Fibroblast of pulmonary artery (primary cell): ENCODE data around the gene ANK3.
"Not testable (repeated sequence)": the region's sequence is repeated elsewhere in the genome, so short reads cannot be mapped to it uniquely, and the experiment has no call there.

Experiments
- DNase-seq: peaks from one replicate; pipeline ENCODE4 v3.0.0-alpha.2; 2010; ENCODE audit warnings: low read depth
- H3K4me3 ChIP-seq: replicated peaks from 2 replicates; pipeline ENCODE4 v1.5.1; 2011; ENCODE audit warnings: low read depth, mild to moderate bottlenecking, control low read depth, low read length, moderate library complexity
- CTCF ChIP-seq: IDR thresholded peaks from 2 replicates; pipeline ENCODE4 v1.5.1; 2011; ENCODE audit warnings: mild to moderate bottlenecking, control low read depth, low read length, inconsistent platforms; ENCODE audit errors: missing control alignments

The ANK3 gene

GRCh38 chr10:60035984-60036383 lies 353.7 kb downstream of the ANK3 start:
- no peak overlapping the region for H3K4me3 ChIP-seq
- no peak for DNase-seq
- no peak for TF ChIP-seq CTCF

DNA sequence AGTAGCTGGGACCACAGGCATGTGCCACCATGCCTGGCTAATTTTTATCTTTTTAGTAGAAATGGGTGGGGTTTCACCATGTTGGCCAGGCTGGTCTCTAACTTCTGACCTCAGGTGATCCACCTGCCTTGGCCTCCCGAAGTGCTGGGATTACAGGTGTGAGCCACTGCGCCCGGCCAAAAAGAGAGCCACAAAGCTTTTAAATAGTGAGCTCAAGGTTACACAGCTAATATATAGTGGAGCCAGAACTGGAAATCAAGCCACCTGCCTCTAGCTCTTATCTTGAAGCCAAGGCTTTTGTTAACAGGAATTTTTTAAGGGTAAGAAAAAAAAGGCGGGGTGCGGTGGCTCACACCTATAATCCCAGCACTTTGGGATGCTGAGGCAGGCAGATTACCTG lies 354.3 kb downstream of the ANK3 start:
- not testable (repeated sequence) for H3K4me3 ChIP-seq, DNase-seq

DNA sequence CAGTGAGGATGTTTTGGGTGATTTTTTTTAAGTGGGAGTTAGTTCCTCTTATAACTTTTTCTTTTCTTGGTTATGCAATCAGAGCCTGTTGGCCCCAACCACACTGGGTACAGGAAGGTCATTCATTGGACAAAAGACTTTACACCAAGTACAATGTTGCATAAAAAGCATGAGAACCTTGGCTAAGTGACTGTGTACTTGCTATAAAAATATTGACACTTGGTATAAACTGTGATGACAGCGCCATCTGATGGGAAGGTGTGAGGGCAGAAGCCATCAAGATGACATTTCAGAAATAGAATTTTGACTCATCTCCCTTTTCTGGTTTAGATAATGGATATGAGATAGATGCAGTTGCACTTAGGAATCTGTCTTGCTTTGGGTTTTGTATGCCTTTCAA lies 357.0 kb downstream of the ANK3 start:
- DNase-seq = peak; percentile 66
- TF ChIP-seq CTCF = peak; percentile 42
- H3K4me3 ChIP-seq = no peak overlapping the region

DNA sequence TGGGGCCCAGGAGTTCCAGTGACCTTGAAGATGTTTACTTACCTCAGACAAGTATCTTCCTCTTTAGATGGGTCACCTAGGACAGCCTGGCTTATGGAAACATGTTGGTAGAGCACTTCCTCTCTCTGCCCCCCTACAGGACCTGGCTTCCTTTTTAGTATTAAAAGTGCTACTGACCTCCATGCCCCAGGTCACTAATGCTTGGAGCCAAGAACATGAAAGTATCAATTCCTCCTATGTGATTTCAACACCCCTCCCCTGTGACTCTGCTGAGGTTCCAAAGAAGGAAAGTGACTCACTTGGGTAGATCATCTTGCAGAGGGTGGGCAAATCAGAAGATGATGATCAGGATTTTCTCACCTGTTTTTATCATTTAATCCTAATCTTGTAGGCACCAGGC lies 358.0 kb downstream of the ANK3 start:
- TF ChIP-seq CTCF = no peak
- no peak for DNase-seq
- no peak overlapping the region for H3K4me3 ChIP-seq

DNA sequence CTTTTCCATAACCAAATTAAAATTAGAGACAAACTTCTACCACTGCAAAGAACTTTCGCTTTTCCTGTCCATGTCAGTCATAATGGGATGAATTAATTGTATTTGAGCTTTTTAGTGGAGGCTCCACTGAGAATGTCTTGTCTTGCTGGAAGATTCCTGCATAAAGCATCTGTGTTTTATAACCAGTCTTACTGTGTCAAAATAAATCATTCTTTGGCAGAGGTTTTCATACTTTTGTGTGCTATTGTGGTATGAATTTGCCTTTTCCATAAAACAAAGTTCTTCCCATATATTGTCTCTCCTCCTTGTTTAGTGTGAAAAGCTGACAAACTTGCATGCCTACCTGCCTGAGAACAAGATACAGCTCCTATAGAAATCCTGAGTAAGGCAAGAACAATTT lies 358.5 kb downstream of the ANK3 start:
- no peak for TF ChIP-seq CTCF
- DNase-seq = no peak
- no peak overlapping the region for H3K4me3 ChIP-seq

DNA sequence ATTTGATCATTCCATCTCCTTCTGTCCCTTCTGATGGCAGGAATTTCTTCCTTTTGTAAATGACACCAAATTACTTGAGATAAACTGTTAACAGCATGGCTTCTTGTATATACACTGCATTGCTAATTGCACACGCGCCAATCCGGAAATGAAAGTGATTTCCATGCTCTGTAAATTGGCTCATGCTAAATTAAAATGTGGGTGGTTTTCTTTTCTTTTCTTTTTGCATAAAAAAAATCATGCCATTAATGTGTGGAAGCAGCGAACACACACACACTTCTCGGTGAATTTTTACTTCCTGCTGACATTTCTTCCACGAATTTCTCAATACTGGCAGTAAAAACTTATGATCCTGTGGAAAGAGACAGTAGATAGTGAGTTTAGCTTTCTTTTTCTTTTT lies 360.2 kb downstream of the ANK3 start:
- no peak for DNase-seq
- TF ChIP-seq CTCF = no peak
- no peak overlapping the region for H3K4me3 ChIP-seq

DNA sequence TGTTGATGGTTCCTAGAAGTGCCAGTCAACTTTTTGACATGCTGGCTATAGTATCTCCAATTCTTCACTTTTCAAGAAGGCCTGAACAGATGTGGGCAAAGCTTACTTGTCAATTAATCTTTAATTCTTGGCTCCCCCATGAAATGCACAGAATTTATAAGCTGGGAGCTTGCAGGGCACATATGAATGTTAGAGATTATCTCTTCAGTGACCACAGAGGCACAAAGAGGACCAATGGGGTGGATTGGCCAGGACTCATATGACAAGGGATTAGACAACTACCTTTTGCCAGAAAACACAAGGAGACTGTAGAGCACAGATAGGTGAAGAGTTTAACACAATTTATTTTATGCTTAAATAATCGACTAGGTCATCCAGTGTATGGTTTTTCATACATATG lies 361.6 kb downstream of the ANK3 start:
- no peak for TF ChIP-seq CTCF
- no peak overlapping the region for H3K4me3 ChIP-seq
- no peak for DNase-seq

- DNase-seq = no peak
- TF ChIP-seq CTCF = no peak
- no peak overlapping the region for H3K4me3 ChIP-seq
Measured at GRCh38 chr10:60025279-60025678, 364.4 kb downstream of the ANK3 start.
